ENCODE data around the gene ABCA5.
A peak's percentile ranks its signal among the peaks of the same experiment; 100 is the strongest.

ABCA5 gene, protein sequence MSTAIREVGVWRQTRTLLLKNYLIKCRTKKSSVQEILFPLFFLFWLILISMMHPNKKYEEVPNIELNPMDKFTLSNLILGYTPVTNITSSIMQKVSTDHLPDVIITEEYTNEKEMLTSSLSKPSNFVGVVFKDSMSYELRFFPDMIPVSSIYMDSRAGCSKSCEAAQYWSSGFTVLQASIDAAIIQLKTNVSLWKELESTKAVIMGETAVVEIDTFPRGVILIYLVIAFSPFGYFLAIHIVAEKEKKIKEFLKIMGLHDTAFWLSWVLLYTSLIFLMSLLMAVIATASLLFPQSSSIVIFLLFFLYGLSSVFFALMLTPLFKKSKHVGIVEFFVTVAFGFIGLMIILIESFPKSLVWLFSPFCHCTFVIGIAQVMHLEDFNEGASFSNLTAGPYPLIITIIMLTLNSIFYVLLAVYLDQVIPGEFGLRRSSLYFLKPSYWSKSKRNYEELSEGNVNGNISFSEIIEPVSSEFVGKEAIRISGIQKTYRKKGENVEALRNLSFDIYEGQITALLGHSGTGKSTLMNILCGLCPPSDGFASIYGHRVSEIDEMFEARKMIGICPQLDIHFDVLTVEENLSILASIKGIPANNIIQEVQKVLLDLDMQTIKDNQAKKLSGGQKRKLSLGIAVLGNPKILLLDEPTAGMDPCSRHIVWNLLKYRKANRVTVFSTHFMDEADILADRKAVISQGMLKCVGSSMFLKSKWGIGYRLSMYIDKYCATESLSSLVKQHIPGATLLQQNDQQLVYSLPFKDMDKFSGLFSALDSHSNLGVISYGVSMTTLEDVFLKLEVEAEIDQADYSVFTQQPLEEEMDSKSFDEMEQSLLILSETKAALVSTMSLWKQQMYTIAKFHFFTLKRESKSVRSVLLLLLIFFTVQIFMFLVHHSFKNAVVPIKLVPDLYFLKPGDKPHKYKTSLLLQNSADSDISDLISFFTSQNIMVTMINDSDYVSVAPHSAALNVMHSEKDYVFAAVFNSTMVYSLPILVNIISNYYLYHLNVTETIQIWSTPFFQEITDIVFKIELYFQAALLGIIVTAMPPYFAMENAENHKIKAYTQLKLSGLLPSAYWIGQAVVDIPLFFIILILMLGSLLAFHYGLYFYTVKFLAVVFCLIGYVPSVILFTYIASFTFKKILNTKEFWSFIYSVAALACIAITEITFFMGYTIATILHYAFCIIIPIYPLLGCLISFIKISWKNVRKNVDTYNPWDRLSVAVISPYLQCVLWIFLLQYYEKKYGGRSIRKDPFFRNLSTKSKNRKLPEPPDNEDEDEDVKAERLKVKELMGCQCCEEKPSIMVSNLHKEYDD (N-terminal part only)

DNA sequence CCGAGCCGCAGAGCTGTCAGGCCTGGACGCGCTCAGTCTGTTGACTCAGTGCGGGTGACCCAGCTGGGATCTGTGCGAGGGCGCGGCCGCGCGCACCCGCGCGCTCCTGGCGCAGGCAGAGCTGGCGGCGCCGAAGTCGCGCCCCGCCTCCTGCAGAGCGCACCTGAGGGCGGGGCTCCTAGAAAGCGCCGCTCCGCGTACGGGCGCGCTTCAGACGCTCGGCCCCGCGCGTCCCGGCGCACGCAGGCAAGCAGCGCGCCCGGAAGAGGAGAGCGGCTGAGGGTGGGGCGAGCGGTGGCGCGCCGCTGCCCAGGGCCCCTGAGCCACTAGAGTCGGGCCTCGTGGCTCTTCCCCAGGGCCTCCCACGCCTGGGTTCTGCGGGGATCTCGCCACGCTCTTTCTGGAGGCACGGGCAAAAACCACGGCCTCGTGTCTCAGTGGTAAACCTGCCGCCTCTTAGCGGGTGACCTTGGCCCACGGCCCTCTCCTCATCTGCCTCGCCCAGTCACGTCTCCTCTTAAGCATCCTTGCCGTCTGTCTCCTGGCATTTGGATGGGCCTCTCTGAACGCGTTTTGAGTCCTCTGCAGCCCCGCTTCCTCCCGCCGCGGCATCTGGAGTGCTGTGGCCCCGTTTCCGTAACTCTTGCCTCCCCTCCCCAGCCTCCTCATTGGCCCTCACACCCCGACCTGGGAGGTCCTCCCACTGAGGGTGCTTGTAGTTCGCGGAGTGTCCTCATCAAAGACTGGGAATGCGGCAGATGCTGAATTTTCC lies at the start of gene ABCA5:
ABCA5 (minus strand) TSS at position 74 of the 772 bp plus-strand sequence. CDS start 12,718 bp downstream, outside the sequence.
- TF ChIP-seq, protein P1, sequence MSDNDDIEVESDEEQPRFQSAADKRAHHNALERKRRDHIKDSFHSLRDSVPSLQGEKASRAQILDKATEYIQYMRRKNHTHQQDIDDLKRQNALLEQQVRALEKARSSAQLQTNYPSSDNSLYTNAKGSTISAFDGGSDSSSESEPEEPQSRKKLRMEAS (IDR thresholded peaks at IDR 0.05), result peak; percentile 83
- TF ChIP-seq TAF1 (IDR thresholded peaks at IDR 0.05; ENCODE audit: low read depth) (peak; percentile 63), YY1 (IDR thresholded peaks at IDR 0.05; ENCODE audit: low read depth) (peak; percentile 41; the same call in 1 of the 2 replicates), TEAD4 (IDR thresholded peaks at IDR 0.05) (no peak)

DNA sequence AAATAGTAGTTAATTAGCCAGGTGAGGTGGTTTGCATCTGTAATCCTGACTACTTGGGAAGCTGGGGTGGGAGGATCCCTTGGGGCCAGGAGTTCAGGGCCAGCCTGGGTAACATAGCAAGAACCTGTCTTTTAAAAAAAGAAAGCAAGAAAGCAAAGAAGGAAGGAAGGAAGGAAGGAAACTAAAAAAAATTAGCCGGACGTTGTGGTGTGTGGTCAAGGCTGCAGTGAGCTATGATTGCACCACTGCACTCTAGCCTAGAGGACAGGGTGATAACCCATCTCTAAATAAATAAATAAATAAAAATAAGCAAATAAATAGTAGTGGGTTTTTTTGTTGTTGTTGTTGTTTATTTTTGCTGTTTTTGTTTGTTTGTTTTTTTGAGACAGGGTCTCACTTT lies 48.3 kb upstream of the ABCA5 start:
- TF ChIP-seq ZBTB7A (IDR thresholded peaks at IDR 0.05; ENCODE audit: low read depth) (no peak), CREB1 (IDR thresholded peaks at IDR 0.05; ENCODE audit: low read depth) (no peak), TAF1 (IDR thresholded peaks at IDR 0.05; ENCODE audit: low read depth) (no peak), TEAD4 (IDR thresholded peaks at IDR 0.05) (no peak), EP300 (IDR thresholded peaks at IDR 0.05; ENCODE audit: borderline replicate concordance) (no peak), TCF12 (IDR thresholded peaks at IDR 0.05; ENCODE audit: low read depth) (no peak), FOXM1 (IDR thresholded peaks at IDR 0.05; ENCODE audit: borderline replicate concordance, low read depth) (no peak), EGR1 (IDR thresholded peaks at IDR 0.05) (no peak), NFIC (IDR thresholded peaks at IDR 0.05) (no peak)
- TF ChIP-seq, protein P2, sequence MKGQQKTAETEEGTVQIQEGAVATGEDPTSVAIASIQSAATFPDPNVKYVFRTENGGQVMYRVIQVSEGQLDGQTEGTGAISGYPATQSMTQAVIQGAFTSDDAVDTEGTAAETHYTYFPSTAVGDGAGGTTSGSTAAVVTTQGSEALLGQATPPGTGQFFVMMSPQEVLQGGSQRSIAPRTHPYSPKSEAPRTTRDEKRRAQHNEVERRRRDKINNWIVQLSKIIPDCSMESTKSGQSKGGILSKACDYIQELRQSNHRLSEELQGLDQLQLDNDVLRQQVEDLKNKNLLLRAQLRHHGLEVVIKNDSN (IDR thresholded peaks at IDR 0.05), result no peak
- TF ChIP-seq, protein P1 (IDR thresholded peaks at IDR 0.05), result no peak

DNA sequence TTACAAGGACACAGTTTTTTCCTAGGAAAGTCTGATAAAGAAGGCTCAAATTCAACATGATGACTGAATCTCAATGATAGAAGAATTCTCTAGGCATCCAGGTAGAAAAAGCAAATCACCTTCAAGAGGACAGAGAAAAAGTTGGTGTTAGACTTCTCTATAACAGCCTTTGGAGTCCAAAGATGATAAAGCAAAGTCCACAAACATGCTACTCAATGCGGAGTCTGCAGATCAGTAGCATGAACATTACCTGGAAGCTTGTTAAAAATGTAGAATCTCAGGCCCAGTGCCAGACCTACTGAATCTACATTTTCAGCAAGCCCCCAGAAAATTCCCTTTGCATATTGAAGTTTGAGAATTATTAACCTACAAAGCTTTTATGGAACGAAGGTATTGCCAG lies 46.1 kb upstream of the ABCA5 start:
- TF ChIP-seq CREB1 (IDR thresholded peaks at IDR 0.05; ENCODE audit: low read depth) (no peak), EGR1 (IDR thresholded peaks at IDR 0.05) (no peak), YY1 (IDR thresholded peaks at IDR 0.05; ENCODE audit: low read depth) (no peak), RAD21 (IDR thresholded peaks at IDR 0.05; ENCODE audit: low read depth) (no peak), TCF12 (IDR thresholded peaks at IDR 0.05; ENCODE audit: low read depth) (no peak), TEAD4 (IDR thresholded peaks at IDR 0.05) (no peak), EP300 (IDR thresholded peaks at IDR 0.05; ENCODE audit: borderline replicate concordance) (no peak), FOXM1 (IDR thresholded peaks at IDR 0.05; ENCODE audit: borderline replicate concordance, low read depth) (no peak), CEBPB (IDR thresholded peaks at IDR 0.05) (no peak), NFIC (IDR thresholded peaks at IDR 0.05) (no peak)
- TF ChIP-seq, protein P2 (IDR thresholded peaks at IDR 0.05), result no peak
- TF ChIP-seq, protein P1 (IDR thresholded peaks at IDR 0.05), result no peak
- TF ChIP-seq, protein P3, sequence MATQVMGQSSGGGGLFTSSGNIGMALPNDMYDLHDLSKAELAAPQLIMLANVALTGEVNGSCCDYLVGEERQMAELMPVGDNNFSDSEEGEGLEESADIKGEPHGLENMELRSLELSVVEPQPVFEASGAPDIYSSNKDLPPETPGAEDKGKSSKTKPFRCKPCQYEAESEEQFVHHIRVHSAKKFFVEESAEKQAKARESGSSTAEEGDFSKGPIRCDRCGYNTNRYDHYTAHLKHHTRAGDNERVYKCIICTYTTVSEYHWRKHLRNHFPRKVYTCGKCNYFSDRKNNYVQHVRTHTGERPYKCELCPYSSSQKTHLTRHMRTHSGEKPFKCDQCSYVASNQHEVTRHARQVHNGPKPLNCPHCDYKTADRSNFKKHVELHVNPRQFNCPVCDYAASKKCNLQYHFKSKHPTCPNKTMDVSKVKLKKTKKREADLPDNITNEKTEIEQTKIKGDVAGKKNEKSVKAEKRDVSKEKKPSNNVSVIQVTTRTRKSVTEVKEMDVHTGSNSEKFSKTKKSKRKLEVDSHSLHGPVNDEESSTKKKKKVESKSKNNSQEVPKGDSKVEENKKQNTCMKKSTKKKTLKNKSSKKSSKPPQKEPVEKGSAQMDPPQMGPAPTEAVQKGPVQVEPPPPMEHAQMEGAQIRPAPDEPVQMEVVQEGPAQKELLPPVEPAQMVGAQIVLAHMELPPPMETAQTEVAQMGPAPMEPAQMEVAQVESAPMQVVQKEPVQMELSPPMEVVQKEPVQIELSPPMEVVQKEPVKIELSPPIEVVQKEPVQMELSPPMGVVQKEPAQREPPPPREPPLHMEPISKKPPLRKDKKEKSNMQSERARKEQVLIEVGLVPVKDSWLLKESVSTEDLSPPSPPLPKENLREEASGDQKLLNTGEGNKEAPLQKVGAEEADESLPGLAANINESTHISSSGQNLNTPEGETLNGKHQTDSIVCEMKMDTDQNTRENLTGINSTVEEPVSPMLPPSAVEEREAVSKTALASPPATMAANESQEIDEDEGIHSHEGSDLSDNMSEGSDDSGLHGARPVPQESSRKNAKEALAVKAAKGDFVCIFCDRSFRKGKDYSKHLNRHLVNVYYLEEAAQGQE (IDR thresholded peaks at IDR 0.05; ENCODE audit: low read depth), result no peak

DNA sequence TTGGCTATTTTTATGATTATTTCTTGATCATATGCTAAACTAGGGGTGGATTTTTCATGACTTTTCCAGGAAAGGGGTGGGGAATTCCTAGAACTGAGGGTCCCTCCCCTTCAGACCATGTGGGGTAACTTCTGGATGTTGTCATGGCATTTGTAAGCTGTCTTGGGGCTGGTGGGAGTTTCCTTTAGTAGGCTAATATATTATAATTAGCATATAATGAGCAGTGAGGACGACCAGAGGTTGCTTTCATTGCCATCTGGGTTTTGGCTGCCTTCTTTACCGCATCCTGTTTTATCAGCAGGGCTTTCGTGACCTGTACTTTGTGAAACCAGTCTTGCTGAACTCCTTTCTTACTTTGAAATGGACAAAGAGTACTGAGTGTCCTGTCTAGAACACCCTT lies 40.4 kb upstream of the ABCA5 start:
- no peak for TF ChIP-seq EGR1 (IDR thresholded peaks at IDR 0.05)
- TF ChIP-seq RAD21 (IDR thresholded peaks at IDR 0.05; ENCODE audit: low read depth), result no peak
- TF ChIP-seq CEBPB (IDR thresholded peaks at IDR 0.05), result no peak
- no peak for TF ChIP-seq TEAD4 (IDR thresholded peaks at IDR 0.05)
- TF ChIP-seq NFIC (IDR thresholded peaks at IDR 0.05), result no peak
- TF ChIP-seq CREB1 (IDR thresholded peaks at IDR 0.05; ENCODE audit: low read depth), result no peak
- TF ChIP-seq TAF1 (IDR thresholded peaks at IDR 0.05; ENCODE audit: low read depth), result no peak
- no peak for TF ChIP-seq TCF12 (IDR thresholded peaks at IDR 0.05; ENCODE audit: low read depth)
- TF ChIP-seq, protein P1 (IDR thresholded peaks at IDR 0.05), result no peak
- no peak for TF ChIP-seq YY1 (IDR thresholded peaks at IDR 0.05; ENCODE audit: low read depth)
- TF ChIP-seq FOXM1 (IDR thresholded peaks at IDR 0.05; ENCODE audit: borderline replicate concordance, low read depth), result no peak
- TF ChIP-seq ZBTB7A (IDR thresholded peaks at IDR 0.05; ENCODE audit: low read depth), result no peak
- TF ChIP-seq, protein P3 (IDR thresholded peaks at IDR 0.05; ENCODE audit: low read depth), result no peak
- TF ChIP-seq, protein P2 (IDR thresholded peaks at IDR 0.05), result no peak
- TF ChIP-seq EP300 (IDR thresholded peaks at IDR 0.05; ENCODE audit: borderline replicate concordance), result no peak
